Activated gamma-delta T cell treated with anti-CD3 and anti-CD28 coated beads, Interleukin-2, amount 50 U/mL, for 16 hours (primary cell): ENCODE data around the gene HNRNPR.
"Not testable (repeated sequence)": the region's sequence is repeated elsewhere in the genome, so short reads cannot be mapped to it uniquely, and the experiment has no call there.

ENCODE experiments used
- DNase-seq: peaks from one replicate; pipeline ENCODE4 v3.0.0-alpha.2; 2020; ENCODE audit warnings: low read depth

The HNRNPR gene

GRCh38 chr1:23322770-23323169, 21.3 kb downstream of the HNRNPR start:
- no peak for DNase-seq

GRCh38 chr1:23310280-23310679, 33.8 kb downstream of the HNRNPR start:
- DNase-seq: not testable (repeated sequence)

- DNase-seq: no peak
Measured at GRCh38 chr1:23304140-23304620, 39.9 kb downstream of the HNRNPR start.

- DNase-seq: no peak
Measured at GRCh38 chr1:23303524-23303923, 40.6 kb downstream of the HNRNPR start.

- DNase-seq: no peak
Measured at GRCh38 chr1:23296931-23297330, 47.2 kb downstream of the HNRNPR start.

GRCh38 chr1:23291706-23292105, 52.4 kb downstream of the HNRNPR start:
- DNase-seq: no peak

GRCh38 chr1:23290836-23291565, 53.1 kb downstream of the HNRNPR start:
- no peak for DNase-seq

GRCh38 chr1:23288671-23289070, 55.4 kb downstream of the HNRNPR start:
- DNase-seq: no peak

- no peak for DNase-seq
Measured at GRCh38 chr1:23288201-23288600, 55.9 kb downstream of the HNRNPR start.

- no peak for DNase-seq
Measured at GRCh38 chr1:23286401-23286800, 57.7 kb downstream of the HNRNPR start.

- DNase-seq: no peak
Measured at GRCh38 chr1:23283667-23284602, 60.1 kb downstream of the HNRNPR start.

- DNase-seq: no peak
Measured at GRCh38 chr1:23282957-23283356, 61.1 kb downstream of the HNRNPR start.

GRCh38 chr1:23278717-23279116, 65.4 kb downstream of the HNRNPR start:
- no peak for DNase-seq

GRCh38 chr1:23276531-23276930, 67.6 kb downstream of the HNRNPR start:
- DNase-seq: no peak

- DNase-seq: no peak
Measured at GRCh38 chr1:23274134-23274505, 70.0 kb downstream of the HNRNPR start.

GRCh38 chr1:23273450-23274133, 70.5 kb downstream of the HNRNPR start:
- DNase-seq: no peak

- no peak for DNase-seq
Measured at GRCh38 chr1:23263380-23263887, 80.7 kb downstream of the HNRNPR start.

GRCh38 chr1:23258082-23258481, 86.0 kb downstream of the HNRNPR start:
- DNase-seq: not testable (repeated sequence)

- DNase-seq: not testable (repeated sequence)
Measured at GRCh38 chr1:23257371-23257770, 86.7 kb downstream of the HNRNPR start.
